Naive B cell (primary cell): ENCODE measurements around the gene ADAM12. TPM values are rescaled to one million over a fixed set of nuclear protein-coding genes. Genes with fewer than 3 reads are reported as not detected.

Source experiments
- ATAC-seq, 2 donors: fragments of 150-1000 bp; cut with Tn5 transposase; 2 replicates each; pipeline ENCODE4 v1.10.0; 2021; ENCODE audit warnings: low read depth in 2 of 2, mild to moderate bottlenecking in 2 of 2, moderate library complexity in 2 of 2
- DNase-seq: peaks from one replicate; pipeline ENCODE4 v3.0.0; 2022
- H3K27ac Mint-ChIP-seq, 6 donors: one replicate each; pipeline ENCODE4 v1.8.0; 2020 to 2022; ENCODE audit warnings: mild to moderate bottlenecking in 6 of 6, mixed read lengths in 6 of 6, moderate library complexity in 5 of 6, inconsistent platforms in 2 of 6
- H3K27me3 Mint-ChIP-seq, 3 donors: one replicate each; pipeline ENCODE4 v1.8.0; 2021 to 2022; ENCODE audit warnings: mixed read lengths in 3 of 3, mild to moderate bottlenecking in 1 of 3
- H3K36me3 Mint-ChIP-seq, 2 donors: one replicate each; pipeline ENCODE4 v1.8.0; 2020 to 2022; ENCODE audit warnings: mixed read lengths in 2 of 2, inconsistent platforms in 1 of 2, mild to moderate bottlenecking in 1 of 2
- H3K4me1 Mint-ChIP-seq, 3 donors: one replicate each; pipeline ENCODE4 v1.8.0; 2020 to 2022; ENCODE audit warnings: mixed read lengths in 3 of 3, inconsistent platforms in 1 of 3, mild to moderate bottlenecking in 1 of 3, moderate library complexity in 1 of 3
- H3K4me3 Mint-ChIP-seq, 8 donors: one replicate each; pipeline ENCODE4 v1.8.0; 2020 to 2022; ENCODE audit warnings: mild to moderate bottlenecking in 8 of 8, mixed read lengths in 8 of 8, moderate library complexity in 8 of 8, inconsistent platforms in 2 of 8
- H3K9me3 Mint-ChIP-seq, 7 donors: one replicate each; pipeline ENCODE4 v1.8.0; 2020 to 2022; ENCODE audit warnings: mixed read lengths in 7 of 7, mild to moderate bottlenecking in 5 of 7, inconsistent platforms in 2 of 7, moderate library complexity in 1 of 7
- polyA plus RNA-seq, 6 donors: library from polyadenylated mRNA; unstranded; fragments of 300-500 nt; fragmentation: Illumina TruSeq; gene quantifications; one replicate each; pipeline ENCODE4 v1.2.3, GENCODE V29; 2021; ENCODE audit warnings: low read depth in 6 of 6

Gene ADAM12
- polyA plus RNA-seq, 6 donors from 2014 or later = 0.07 to 0.08 TPM; not detected in 4

GRCh38 chr10:126037946-126038345 is 350.3 kb downstream of the ADAM12 start:
- peaks cover 0 to 11% (median 5%) of the 10 kb centered on the region in 7 donors for H3K9me3 Mint-ChIP-seq
- H3K4me3 Mint-ChIP-seq = peak overlapping the region in 1 of 8 donors; percentile 44
- peak overlapping the region in 5 of 6 donors; percentile 51 to 100 (median 94) for H3K27ac Mint-ChIP-seq
- H3K4me1 Mint-ChIP-seq = peaks cover 41 to 71% (median 49%) of the 10 kb centered on the region in 3 donors
- H3K27me3 Mint-ChIP-seq = no peaks in the 10 kb centered on the region
- no peaks in the 10 kb centered on the region for H3K36me3 Mint-ChIP-seq
- ATAC-seq = no peak
- DNase-seq = no peak

DNA sequence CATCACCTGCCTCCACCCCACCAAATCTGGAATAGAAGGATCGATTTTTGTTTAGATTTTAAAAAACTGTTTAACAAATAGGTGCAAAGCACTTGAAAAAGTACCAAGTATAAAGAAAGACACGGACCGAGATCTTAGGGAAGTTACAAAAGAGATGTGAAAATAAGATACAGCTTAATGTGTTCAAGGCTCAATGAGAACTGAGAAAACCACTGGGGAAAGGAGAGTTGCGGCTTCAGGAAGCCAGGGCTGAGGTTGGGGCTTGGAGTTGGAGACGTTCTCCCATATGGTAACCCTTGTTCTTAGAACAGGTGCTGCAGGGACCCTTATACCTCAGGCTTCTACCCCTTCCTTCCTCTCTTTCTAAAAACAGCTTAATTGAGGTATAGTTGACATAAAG is 351.8 kb downstream of the ADAM12 start:
- Mint-ChIP-seq H3K4me1 (peaks cover 27 to 57% (median 38%) of the 10 kb centered on the region in 3 donors), H3K27ac (peak overlapping the region; percentile 76 to 100 (median 91)), H3K36me3 (no peaks in the 10 kb centered on the region), H3K9me3 (peaks cover 0 to 11% (median 5%) of the 10 kb centered on the region in 7 donors), H3K27me3 (no peaks in the 10 kb centered on the region), H3K4me3 (peak overlapping the region in 1 of 8 donors; percentile 42)
- DNase-seq = peak; percentile 43
- ATAC-seq = peak; percentile 82 to 83

- ATAC-seq (no peak), DNase-seq (no peak)
- no peak overlapping the region for H3K4me3 Mint-ChIP-seq
- H3K4me1 Mint-ChIP-seq = peaks cover 13 to 37% (median 19%) of the 10 kb centered on the region in 3 donors
- H3K9me3 Mint-ChIP-seq = peaks cover 0 to 11% (median 5%) of the 10 kb centered on the region in 7 donors
- H3K27me3 Mint-ChIP-seq = no peaks in the 10 kb centered on the region
- peak overlapping the region in 2 of 6 donors; percentile 14 to 34 for H3K27ac Mint-ChIP-seq
- no peaks in the 10 kb centered on the region for H3K36me3 Mint-ChIP-seq
Measured at GRCh38 chr10:126034586-126034985, 353.7 kb downstream of the ADAM12 start.

DNA sequence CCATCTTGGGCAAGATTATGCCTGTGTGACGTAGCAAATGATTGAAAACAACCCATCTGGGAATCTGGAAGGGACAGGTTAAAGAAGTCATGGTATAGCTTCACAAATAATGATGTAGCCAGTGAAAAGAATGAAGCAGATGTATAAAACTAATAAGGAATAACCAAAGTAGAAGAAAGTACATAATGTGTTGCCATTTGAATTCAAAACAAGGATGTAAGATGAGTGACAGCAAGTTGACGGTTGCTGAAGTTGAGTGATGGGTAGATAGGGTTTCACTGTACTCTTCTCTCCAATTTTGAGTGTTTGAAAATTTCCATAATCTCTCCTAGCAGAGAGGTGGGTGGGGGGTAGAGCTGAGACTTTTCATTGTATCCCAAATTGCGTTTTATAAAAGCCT is 358.3 kb downstream of the ADAM12 start:
- Mint-ChIP-seq H3K36me3 (no peaks in the 10 kb centered on the region), H3K27ac (no peak overlapping the region), H3K4me3 (no peak overlapping the region), H3K4me1 (no peaks in the 10 kb centered on the region), H3K9me3 (peaks cover 1 to 28% (median 15%) of the 10 kb centered on the region in 7 donors), H3K27me3 (peaks cover 0 to 19% (median 4%) of the 10 kb centered on the region in 3 donors)
- ATAC-seq (no peak), DNase-seq (no peak)

DNA sequence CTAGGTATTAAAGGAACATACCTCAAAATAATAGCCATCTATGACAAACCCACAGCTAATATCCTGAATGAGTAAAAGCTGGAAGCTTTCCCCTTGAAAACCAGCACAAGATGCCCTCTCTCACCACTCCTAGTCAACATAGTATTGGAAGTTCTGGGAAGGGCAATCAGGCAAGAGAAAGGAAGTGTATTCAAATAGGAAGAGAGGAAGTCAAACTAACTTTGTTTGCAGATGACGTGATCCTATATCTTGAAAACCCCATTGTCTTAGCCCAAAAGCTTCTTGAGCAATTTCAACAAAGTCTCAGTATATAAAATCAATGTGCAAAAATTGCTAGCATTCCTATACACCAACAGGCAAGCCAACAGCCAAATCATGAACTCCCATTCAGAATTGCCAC is 360.6 kb downstream of the ADAM12 start:
- Mint-ChIP-seq H3K36me3 (no peaks in the 10 kb centered on the region), H3K9me3 (peaks cover 0 to 22% (median 8%) of the 10 kb centered on the region in 7 donors), H3K27ac (no peak overlapping the region), H3K4me3 (no peak overlapping the region), H3K4me1 (no peaks in the 10 kb centered on the region), H3K27me3 (peaks cover 0 to 33% (median 4%) of the 10 kb centered on the region in 3 donors)
- ATAC-seq (no peak), DNase-seq (no peak)

GRCh38 chr10:126022841-126023240 is 365.4 kb downstream of the ADAM12 start:
- Mint-ChIP-seq H3K36me3 (peaks cover 0 to 8% of the 10 kb centered on the region in 2 donors), H3K27ac (no peak overlapping the region), H3K4me1 (no peaks in the 10 kb centered on the region), H3K4me3 (no peak overlapping the region), H3K27me3 (peaks cover 4 to 26% (median 9%) of the 10 kb centered on the region in 3 donors), H3K9me3 (peaks cover under 1 to 13% (median 3%) of the 10 kb centered on the region in 7 donors)
- no peak for DNase-seq
- no peak for ATAC-seq

DNA sequence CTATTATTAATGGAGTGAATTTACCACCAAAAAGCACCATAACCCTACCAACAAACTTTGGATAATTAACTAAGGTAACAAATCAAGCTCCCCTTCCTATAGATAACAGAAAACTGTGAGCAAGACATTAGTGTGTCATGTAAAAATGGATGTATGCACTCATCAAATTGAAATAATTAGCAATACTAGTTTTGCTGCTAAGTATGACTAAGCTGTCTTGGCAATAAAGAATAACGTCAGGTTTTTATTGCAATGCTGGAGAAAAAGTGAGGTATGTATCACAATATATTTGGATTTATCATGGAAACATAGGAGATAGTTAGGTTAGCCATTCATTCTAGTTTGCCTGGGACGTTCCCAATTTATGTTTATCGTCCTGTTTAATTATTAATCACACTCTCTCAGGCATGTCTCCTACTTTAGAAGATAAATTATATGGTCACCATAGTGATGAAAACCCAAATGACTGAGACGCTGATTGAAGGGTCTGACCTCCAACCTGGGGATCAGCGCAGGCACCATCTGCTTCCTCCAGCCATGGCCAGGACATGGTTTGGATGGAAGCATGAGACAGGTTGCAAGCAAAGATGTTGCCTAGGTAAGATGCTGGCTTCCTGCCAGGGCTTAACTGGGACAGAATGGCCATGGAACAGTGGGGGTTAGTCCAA is 366.3 kb downstream of the ADAM12 start:
- DNase-seq = no peak
- no peak for ATAC-seq
- peaks cover 4 to 26% (median 9%) of the 10 kb centered on the region in 3 donors for H3K27me3 Mint-ChIP-seq
- H3K36me3 Mint-ChIP-seq = peaks cover 0 to 8% of the 10 kb centered on the region in 2 donors
- peaks cover 0 to 7% (median 3%) of the 10 kb centered on the region in 7 donors for H3K9me3 Mint-ChIP-seq
- no peaks in the 10 kb centered on the region for H3K4me1 Mint-ChIP-seq
- peak overlapping the region in 1 of 6 donors; percentile 73 for H3K27ac Mint-ChIP-seq
- no peak overlapping the region for H3K4me3 Mint-ChIP-seq

GRCh38 chr10:126017961-126018560 is 370.2 kb downstream of the ADAM12 start:
- ATAC-seq = no peak
- Mint-ChIP-seq H3K4me1 (no peaks in the 10 kb centered on the region), H3K4me3 (no peak overlapping the region), H3K9me3 (peaks cover 0 to 3% (median 0%) of the 10 kb centered on the region in 7 donors), H3K27me3 (peaks cover 0 to 9% (median 0%) of the 10 kb centered on the region in 3 donors), H3K27ac (no peak overlapping the region), H3K36me3 (peaks cover 0 to 8% of the 10 kb centered on the region in 2 donors)
- no peak for DNase-seq

GRCh38 chr10:126016882-126017281 is 371.4 kb downstream of the ADAM12 start:
- no peak overlapping the region for H3K4me3 Mint-ChIP-seq
- H3K27ac Mint-ChIP-seq = peak overlapping the region in 1 of 6 donors; percentile 48
- no peaks in the 10 kb centered on the region for H3K4me1 Mint-ChIP-seq
- H3K27me3 Mint-ChIP-seq = peaks cover 0 to 9% (median 0%) of the 10 kb centered on the region in 3 donors
- ATAC-seq (no peak), DNase-seq (no peak)
- H3K9me3 Mint-ChIP-seq = peaks cover 0 to 3% (median 0%) of the 10 kb centered on the region in 7 donors
- H3K36me3 Mint-ChIP-seq = peaks cover 0 to 8% of the 10 kb centered on the region in 2 donors

- ATAC-seq = no peak
- H3K4me1 Mint-ChIP-seq = no peaks in the 10 kb centered on the region
- no peak overlapping the region for H3K27ac Mint-ChIP-seq
- H3K9me3 Mint-ChIP-seq = peaks cover 0 to 3% (median 0%) of the 10 kb centered on the region in 7 donors
- H3K4me3 Mint-ChIP-seq = no peak overlapping the region
- H3K27me3 Mint-ChIP-seq = peaks cover 0 to 9% (median 0%) of the 10 kb centered on the region in 3 donors
- peaks cover 0 to 8% of the 10 kb centered on the region in 2 donors for H3K36me3 Mint-ChIP-seq
- no peak for DNase-seq
Measured at GRCh38 chr10:126016156-126016805, 372.0 kb downstream of the ADAM12 start.

- peaks cover 0 to 3% (median 2%) of the 10 kb centered on the region in 7 donors for H3K9me3 Mint-ChIP-seq
- no peak overlapping the region for H3K27ac Mint-ChIP-seq
- ATAC-seq (no peak), DNase-seq (no peak)
- peaks cover 0 to 8% of the 10 kb centered on the region in 2 donors for H3K36me3 Mint-ChIP-seq
- no peak overlapping the region for H3K4me3 Mint-ChIP-seq
- H3K4me1 Mint-ChIP-seq = no peaks in the 10 kb centered on the region
- peaks cover 0 to 9% (median 0%) of the 10 kb centered on the region in 3 donors for H3K27me3 Mint-ChIP-seq
Measured at GRCh38 chr10:126015413-126015812, 372.9 kb downstream of the ADAM12 start.

DNA sequence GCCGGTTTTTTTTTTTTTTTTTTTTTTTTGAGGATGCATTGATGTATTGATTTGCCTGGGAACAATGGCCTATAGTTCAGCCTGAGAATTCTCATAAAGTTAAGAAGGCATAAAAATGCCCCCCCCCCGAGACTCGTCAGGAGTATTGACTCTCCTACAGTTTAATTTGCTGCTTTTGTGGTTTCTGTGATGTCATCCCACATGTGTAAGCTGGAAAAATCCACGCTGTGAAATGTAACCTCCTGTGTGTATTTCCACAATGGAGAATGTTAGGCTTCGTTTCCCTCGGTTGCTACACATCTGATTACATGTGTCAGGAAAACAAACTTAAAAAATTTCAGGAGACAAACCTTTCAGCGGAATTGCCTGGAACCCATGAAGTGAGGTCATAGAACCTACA is 374.0 kb downstream of the ADAM12 start:
- H3K27ac Mint-ChIP-seq = peak overlapping the region in 1 of 6 donors; percentile 9
- DNase-seq (no peak), ATAC-seq (no peak)
- no peaks in the 10 kb centered on the region for H3K4me1 Mint-ChIP-seq
- H3K36me3 Mint-ChIP-seq = peaks cover 0 to 4% of the 10 kb centered on the region in 2 donors
- no peak overlapping the region for H3K4me3 Mint-ChIP-seq
- H3K27me3 Mint-ChIP-seq = peaks cover 0 to 4% (median 0%) of the 10 kb centered on the region in 3 donors
- peaks cover 0 to 3% (median 2%) of the 10 kb centered on the region in 7 donors for H3K9me3 Mint-ChIP-seq

DNA sequence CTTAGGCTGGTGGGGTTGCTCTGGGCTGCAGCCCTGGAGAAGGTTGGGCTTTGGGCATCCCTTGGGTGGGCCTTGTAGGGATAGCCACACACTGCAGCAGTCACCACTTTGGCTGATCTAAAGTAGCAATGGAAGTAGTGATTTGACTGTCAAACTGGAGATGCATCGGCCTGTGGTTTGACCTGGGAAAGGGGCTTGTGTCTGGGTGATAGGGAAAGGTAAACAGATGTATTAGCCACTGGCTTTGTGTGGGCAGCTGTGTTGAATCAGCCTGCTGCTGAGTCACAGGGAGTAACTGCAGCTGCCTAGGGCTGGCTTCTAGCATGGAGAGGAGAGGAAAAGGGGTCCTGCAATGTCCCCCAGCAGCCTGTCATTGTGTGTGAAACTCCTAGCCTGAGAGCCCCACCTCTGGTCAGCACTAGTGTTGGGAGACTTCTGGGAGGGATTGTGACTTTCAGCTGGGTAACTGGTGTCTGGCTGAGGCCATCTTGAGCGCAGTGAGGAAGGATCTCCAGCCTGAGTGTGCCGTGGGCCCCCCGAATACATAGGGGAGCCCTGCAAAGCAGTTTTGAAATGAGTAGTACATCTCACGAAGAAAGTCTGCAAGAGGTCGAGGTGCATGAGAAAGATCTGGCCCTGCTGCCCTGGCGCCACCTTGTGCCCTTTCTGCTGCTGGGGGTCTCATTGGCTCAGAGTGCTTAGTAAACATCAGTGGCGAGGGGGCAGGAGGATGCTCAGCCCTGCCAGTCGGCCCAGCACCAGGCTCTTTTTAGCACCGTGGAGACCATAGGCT is 374.6 kb downstream of the ADAM12 start:
- no peak overlapping the region for H3K4me3 Mint-ChIP-seq
- ATAC-seq = no peak

More for the DNA sequence above, 374.6 kb downstream of the ADAM12 start:
- no peaks in the 10 kb centered on the region for H3K36me3 Mint-ChIP-seq
- peaks cover 0 to 5% (median 0%) of the 10 kb centered on the region in 3 donors for H3K4me1 Mint-ChIP-seq
- H3K27me3 Mint-ChIP-seq = no peaks in the 10 kb centered on the region
- peak overlapping the region in 4 of 6 donors; percentile 9 to 49 (median 40) for H3K27ac Mint-ChIP-seq
- H3K9me3 Mint-ChIP-seq = peaks cover 0 to 3% (median 1%) of the 10 kb centered on the region in 7 donors
- no peak for DNase-seq
